GM19395 (cell line): Measurements from ENCODE around the gene PHLPP1.

Experiments used
- ATAC-seq: cut with Tn5 transposase; IDR thresholded peaks from one replicate; pipeline ENCODE4 v1.9.1; 2021; ENCODE audit warnings: mild to moderate bottlenecking, moderate library complexity; ENCODE audit not compliant: unreplicated experiment

The PHLPP1 gene

DNA sequence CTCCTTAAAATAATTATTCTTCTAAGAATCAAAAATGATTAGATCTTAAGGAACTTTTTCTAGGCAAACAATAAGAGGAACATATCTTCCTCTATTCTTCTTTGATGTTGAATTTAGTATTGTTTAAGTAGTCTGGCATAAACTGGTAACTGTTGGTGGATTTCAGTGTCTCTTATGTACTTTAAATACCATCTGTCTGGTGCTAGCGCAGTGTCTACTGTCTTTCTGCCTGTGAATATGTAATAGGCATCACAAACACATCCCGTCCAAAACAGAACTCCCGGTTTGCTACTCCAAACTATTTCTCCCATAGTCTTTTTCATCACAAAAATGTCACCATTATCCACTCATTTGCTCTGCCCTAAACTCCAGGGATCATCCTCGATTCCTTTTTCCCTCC, 281.7 kb downstream of the PHLPP1 start:
- no peak for ATAC-seq

DNA sequence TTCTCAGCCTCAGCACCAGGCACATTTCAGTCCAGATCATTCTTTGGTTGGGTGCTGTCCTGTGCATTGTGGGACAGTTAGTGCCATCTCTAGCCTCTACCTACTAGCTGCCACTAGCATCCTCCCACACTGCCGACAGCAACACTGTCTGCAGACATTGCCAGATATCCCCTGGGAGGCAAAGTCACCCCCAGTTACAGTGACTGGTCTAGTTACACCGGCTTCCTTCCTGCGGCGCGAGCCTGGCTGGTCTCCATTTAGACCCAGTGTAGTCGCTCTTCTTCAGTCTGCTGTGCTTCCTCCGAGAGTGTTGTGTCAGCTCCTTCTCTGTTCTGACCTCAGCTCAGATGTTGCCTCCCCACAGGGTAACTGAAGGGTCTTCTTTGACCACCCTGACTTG, 283.1 kb downstream of the PHLPP1 start:
- ATAC-seq: no peak

DNA sequence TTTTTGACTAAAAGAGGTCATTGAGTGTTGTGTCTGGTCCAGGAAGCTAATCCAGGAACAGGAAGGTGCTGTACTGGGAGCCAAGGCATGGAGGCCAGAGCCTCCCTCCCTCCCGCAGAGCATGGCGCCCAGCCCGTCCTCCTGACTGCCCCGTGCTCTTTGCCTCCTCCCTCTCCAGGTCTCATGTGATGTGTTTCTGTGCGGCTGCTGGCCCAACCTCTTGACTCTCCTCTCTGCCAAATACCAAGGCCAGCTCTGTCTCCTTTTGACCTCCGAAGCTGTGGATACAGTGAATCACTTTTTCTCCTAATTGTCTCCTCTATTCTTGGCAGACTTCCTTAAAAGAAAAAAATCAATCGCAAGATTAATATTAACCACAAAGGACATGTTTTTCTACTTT, 284.1 kb downstream of the PHLPP1 start:
- ATAC-seq: no peak

DNA sequence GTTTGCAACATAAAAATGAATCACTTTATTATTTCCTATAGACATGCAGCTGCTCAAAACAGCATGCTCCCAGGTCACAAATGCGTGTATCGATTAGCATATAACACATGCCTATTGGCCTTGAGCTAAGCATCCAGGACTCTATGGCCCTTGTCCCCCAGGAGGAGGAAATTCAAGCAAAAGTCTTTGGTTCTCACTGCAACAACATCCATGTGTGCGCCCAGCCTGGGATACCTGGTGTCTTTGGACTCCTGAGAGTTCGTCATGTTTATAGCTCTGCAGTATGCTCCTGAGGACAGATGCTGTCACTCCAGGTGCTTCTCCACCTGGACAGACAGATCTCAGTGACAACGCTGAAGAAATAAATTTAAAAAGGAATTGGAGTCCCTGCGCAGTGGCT, 284.6 kb downstream of the PHLPP1 start:
- no peak for ATAC-seq

DNA sequence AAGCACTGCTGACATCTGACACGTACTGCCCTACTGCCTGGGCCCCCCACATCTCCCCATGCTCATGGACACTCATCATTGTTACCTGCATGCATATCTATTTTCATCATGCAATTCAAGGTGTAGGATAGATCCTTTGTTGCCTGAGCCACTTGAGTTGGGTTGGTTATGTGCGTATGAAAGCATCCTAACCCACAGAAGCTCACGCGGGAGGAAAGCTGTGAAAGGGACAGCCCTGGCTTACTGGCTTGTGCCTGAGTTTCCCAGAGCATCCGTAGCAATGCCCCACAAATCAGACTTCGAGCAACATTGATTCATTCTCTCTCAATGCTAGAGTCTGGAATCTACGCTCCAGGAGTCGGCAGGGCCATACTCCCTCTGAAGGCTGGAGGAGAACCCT, 285.5 kb downstream of the PHLPP1 start:
- ATAC-seq: no peak

DNA sequence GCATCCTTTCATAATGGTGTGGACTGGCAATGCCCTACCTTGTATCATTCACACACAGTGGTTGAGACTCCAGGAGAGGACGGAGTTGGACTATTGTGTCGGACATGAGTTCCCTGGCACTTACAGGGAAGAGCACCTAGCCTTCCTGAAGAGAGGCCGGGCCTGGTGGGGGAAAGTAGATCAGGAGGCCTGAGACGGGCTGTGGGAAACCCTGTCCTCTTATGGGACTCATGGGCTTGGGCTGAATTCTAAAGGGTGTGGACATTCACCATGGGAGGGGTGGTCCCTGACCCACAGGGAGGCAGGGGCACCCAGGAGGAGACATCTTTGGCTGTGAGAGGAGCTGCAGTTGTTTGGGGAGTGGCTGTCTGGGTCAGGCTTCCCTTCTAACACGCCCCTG, 286.5 kb downstream of the PHLPP1 start:
- no peak for ATAC-seq

DNA sequence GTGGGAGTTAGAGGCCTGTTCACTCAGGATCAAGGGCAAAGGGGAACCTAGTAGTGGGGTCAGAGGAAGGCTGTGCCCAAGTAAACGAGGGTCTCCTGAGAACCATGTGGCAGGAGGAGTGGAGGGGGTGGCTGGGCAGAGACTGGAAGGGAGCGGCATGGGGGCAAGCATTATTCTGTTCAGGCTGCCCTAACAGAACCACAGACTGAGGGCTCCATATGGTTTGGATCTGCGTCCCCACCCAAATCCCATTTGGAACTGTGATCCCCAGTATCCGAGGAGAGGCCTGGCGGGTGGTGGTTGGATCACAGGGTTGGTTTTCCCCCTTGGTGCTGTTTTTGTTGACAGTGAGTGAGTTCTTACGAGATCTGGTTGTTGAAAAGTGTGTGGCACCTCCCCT, 287.0 kb downstream of the PHLPP1 start:
- no peak for ATAC-seq

DNA sequence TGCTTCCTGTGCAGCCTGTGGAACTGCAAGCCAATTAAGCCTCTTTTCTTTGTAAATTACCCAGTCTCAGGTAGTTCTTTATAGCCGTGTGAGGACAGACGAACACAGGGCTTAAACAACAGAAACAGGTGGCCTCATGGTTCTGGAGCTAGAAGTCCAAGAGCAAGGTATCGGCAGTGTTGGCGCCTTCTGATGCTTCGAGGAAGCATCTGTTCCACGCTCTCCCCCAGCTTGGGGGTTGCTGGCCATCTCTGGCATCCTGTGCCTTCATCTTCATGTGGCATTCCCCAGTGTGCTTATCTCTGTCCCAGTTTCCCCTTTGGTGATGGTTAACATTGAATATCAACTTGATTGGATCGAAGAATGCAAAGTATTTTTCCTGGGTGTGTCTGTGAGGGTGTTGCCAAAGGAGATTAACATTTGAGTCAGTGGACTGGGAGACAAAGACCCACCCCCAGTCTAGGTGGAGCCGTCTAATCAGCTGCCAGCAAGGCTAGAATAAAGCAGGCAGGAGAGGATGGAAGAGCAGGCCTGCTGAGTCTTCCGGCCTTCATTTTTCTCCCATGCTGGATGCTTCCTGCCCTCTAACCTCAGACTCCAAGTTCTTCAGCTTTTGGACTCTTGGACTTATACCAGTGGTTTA, 287.6 kb downstream of the PHLPP1 start:
- ATAC-seq: no peak

DNA sequence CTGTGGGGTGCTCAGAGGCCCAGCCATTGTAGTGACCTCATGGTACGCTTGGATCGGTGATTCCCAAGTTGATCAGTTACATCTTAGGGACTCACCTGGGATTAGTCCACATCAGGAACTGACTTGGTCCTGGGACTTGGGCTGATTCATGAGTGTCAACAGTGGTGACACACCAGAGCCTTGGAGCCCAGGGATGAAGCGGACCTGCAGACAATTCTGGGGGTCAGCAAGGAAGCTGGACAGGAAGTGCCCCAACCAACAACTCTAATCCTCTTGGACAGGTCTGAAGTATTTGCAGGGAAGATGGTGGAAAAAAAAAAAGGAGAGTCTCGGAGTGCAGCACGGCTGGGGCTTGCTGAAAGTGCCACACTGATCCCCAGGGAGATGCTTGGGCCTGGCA, 288.6 kb downstream of the PHLPP1 start:
- ATAC-seq: no peak

DNA sequence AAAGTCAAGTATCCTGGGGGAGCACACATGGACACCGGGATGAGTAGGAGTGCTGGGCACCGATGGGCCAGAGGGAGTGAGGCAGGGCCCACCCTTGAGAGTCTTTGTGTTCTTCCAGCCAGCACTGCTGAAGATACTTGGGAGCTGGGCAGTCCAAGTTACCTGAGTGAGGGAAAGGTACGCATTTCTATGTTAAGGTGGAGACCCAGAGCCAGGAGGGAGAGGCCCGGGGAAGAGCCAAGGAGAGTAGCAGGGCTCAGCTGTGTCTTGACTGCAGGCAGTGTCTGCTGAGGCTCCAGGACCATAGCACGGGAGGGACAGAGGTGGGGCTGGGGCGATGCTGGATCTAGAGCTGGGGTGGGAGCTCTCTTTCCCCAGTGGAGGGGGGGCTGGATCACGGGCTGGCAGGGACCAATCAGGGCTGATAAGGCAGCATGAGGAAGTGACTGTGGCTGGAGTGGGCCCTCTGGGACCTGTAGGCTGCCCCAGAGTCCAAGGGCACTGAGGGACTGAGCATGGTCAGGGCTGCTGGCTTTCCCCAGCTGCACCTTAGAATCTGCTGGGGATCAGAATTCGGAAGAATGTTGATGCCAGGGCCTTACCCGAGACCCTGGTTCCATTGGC, 289.2 kb downstream of the PHLPP1 start:
- ATAC-seq: no peak

DNA sequence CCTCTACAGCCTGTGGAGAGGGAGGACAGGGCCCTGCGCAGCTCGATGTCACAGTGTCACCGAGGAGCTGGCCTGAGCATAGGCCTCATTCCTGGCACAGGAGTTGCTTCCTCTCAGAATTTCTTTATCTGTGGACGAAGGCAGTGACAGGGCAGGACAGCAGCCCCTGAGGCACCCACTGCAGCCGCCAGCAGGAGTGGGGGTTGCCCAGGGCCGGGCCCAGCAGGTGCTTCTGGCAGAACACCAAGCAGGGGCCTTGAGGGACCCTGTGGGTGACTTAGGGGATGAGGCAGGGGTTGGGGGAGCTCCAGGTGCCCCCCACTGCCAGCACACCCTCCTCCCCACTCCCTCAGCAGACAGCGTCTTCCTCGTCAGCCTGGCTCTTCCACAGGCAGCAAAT, 290.0 kb downstream of the PHLPP1 start:
- no peak for ATAC-seq

DNA sequence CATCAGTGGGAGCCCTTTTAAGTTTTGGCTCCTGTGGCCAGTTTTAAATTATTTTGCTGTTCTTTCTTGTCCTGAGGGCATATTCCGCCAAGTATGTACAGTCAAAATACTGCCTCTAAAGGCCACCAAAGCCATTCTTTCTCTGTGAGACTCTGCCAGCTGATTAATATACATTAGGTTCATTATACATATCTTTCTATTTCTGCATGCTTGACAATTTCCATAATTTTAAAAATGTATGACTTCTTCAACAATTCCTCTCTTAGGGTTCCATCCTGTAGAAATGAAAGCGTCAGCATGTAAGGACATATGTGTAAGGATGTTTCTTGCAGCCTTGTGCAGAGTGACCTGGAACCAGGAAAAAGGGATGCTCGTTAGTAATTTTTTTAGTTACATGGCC, 291.9 kb downstream of the PHLPP1 start:
- no peak for ATAC-seq

DNA sequence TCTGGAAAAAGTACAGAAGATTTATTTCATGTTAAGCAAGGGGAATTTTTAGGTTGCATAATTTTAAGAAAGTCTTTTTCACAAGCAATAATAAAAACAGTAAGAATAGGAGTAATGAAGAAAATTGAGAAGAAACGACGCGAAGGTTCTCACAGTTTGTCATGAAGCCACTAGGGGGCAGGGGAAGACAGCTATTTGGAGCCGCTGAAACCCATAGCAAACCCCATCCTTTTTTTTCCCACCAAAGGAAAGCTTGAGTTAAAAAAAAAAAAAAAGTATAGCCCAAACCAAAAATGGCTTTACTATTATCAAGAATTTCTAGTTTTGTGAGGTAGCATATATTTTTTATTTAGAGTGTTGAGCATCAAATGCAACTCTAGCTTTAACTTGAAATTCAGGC, 300.9 kb downstream of the PHLPP1 start:
- ATAC-seq: no peak

DNA sequence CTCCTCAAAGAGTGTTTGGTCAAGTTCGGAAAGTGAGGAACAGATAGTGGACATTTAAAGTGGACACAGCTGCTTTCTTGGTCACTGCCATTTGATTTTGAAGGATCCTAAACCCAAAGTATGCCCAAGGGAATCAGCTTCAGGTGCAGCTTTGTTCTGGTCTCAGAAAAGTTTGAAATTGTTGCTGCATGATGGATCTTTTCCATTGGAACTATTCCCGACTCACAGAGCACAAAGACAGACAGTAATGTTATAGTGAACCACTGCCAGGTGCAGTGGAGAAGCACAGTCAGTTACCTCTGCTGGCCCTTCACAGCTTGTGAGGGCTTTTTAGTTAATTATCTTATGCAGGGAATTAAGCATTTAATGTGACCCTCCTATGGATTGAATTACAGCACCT, 301.7 kb downstream of the PHLPP1 start:
- ATAC-seq: no peak

DNA sequence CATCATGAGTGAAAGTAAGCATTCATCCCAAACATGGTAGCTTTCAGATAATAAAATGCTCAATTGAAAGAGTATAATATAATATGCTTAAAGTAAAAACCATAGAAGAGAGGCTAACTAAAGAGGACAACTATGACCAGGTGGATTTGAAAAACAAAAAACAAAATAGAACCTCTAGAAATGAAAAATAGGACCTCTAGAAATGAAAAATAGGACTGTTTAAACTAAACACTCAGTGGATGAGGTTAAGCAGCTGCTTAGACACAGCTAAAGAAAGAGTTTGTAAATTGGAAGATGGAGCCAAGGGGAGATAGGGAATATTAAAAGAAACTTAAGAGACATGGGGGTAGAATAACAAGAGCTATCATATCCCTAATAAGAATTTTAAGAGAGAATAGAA, 302.6 kb downstream of the PHLPP1 start:
- no peak for ATAC-seq

DNA sequence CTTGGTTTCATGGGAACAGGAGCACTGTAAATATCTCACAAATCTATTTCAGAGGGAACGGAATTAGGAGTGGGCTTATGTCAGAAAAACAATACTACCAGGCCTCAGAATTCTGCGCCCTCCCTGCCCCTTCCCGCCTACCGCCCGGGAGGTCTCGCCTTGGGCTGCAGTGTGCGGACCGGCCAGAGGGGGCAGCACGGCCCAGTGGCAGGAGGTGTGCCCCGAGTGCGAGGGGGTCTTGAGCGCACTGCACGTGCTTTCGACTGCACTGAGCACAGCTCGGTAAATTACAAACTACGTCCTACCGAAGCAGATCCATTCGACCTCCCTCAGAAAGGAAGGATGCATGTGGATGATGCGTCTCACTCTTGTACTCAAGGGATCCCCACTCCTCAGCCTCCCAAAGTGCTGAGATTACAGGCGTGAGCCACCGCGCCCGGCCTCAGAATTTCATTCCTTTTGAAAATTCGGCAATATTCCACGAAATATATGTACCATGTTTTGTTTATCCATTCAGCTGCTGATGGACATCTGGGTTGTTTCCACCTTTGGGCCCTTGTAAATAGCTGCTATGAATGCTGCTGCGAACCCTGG, 307.2 kb downstream of the PHLPP1 start:
- no peak for ATAC-seq

DNA sequence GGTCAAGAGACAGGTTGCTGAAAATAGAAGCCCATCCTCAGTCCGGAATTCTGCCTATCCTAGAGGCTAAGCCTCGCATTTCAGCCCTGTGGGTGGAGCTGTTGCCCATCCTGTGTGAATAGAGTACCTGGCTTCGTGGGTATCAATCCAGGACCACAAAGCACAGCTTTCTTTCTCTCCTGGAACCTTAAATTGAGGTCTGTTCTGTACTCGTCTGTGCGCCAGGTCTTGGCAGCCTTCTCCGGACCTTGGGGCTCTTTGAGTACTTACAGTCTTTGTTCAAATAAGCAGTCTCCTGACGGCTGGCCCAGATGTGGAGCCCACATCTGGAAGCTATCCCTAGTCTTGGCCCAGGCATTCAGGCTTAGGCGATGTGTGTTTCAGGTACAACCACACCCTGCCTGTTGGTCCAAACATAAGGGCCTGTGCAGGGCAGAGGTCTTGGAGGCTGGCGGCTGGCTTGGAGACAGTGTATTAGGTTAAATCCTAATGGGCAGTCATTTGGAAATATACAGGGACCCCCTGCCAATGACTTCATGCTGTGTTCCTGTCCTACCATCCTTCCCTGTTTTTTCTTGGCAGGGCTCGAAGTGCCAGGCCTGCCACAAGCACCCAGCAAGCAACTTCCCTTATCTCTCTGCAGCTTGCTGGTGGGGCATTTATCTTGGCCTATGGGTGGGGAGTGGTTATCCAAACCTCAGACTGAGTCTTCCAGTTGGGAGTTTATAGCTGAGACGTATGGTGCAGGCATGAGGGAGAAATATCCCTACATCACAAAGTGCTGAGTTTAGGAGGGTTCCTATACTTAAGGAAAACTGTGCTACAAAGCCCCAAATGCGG, 310.1 kb downstream of the PHLPP1 start:
- ATAC-seq: no peak

DNA sequence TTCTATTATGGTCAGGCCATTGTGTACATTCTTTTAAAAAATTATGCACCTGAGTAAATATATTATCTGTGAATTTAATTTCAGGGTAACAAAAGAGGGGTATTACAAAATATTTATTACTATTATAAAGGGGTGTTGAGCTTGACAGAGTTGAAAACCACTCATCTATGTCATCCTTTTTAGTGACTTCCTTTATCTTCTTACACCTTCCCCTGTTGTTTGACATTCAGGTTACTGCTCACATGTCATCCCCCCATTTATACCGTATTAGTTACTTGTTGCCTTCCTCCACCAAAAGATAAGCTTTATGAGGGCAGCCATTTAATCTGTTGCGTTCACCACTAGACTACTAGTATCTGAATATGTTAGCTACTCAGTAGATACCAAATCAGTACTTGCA, 313.0 kb downstream of the PHLPP1 start:
- ATAC-seq: no peak
